ENCODE measurements around the gene MYPN. TPM values are rescaled to one million over a fixed set of nuclear protein-coding genes. Genes with fewer than 3 reads are reported as not detected.

Gene MYPN
- total and polyA plus RNA-seq, 2 donors: 0.11 to 0.19 TPM

DNA sequence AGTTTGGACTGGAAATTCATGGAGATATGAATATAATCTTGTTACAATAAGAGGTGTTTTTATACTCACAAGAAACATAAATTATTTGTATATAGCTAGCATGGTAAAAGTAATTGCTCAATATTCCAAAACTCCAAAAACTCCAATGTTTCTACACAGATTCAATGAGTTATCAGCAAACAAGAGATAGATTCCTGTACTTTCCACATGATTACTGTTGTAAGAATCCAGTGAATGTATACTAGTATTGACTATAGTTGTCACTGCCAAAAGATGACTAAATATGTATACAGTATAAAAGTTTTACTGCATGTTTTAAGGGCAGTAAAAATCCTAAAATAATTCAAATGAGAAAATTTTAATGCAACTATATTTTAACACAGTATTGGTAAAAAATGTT, 111.9 kb downstream of the MYPN start:
- no peaks in the 10 kb centered on the region for H3K36me3 ChIP-seq (ENCODE audit: control insufficient read depth in 2 of 2, insufficient read depth in 2 of 2, low read length in 1 of 2)
- no peaks in the 10 kb centered on the region for H3K9me3 ChIP-seq (ENCODE audit: control insufficient read depth in 2 of 2, insufficient read depth in 1 of 2, low read length in 1 of 2)
- no peaks in the 10 kb centered on the region for H3K27me3 ChIP-seq (ENCODE audit: control insufficient read depth in 2 of 2, insufficient read depth in 1 of 2, low read length in 1 of 2)
- H3K4me3 ChIP-seq (ENCODE audit: low read length in 2 of 2): no peak overlapping the region
- no peak for DNase-seq (ENCODE audit: low read depth in 6 of 9, low spot score in 9 of 9)
- no peak overlapping the region for H3K27ac ChIP-seq (ENCODE audit: low read depth in 1 of 2, low read length in 1 of 2)
- H3K4me1 ChIP-seq (ENCODE audit: control insufficient read depth in 2 of 2, insufficient read depth in 2 of 2, low read length in 2 of 2): no peaks in the 10 kb centered on the region

DNA sequence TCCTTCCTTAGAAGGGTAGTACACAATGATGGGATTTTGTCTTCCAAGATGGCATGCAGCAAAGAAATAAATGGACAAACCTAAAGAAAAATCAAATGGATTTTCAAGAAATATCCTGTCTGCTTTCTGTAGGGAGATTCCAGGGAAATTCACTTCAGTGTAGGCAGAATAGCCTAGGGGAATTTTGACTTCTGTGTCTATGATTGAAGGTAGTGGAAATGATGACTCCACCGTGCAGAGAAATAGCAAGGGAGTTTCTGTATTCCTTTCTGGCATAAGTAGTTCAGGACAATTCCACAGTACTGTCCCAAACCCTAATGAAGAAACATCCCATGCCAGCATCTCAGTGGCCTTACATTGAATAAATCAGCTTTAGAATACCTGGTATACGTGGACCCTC, 113.1 kb downstream of the MYPN start:
- no peak for DNase-seq (ENCODE audit: low read depth in 6 of 9, low spot score in 9 of 9)

DNA sequence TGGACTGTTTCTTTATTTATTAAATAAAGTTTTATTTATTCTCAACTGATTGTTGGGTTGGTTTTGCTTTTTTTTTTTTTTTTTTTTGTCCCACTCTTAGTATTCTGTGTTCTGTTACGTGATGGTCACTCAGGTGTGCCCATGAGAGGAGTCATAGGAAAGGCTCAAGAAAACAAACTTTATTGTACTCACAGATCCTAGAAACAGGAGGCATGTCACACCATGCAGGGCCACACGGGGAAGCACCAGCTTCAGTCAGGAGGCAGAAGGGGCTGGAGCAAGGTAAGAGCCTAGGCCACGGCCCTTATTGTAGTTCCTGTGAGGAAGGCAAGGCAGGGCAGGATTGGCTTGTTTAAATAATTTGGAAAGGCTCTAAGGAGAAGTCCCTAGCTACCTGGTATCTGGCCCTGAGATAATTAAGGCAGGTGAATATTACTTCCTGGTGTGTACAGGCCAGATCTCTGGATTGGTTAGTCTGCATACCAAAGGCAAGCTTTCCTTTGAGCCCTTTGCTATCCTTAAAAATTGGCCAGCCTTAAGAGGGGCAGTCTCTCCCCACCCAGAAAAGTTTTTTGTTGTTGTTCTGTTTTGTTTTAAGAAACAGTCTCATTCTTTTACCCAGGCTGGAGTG, 114.4 kb downstream of the MYPN start:
- Histone ChIP-seq H3K4me1 (ENCODE audit: control insufficient read depth in 2 of 2, insufficient read depth in 2 of 2, low read length in 2 of 2) (no peaks in the 10 kb centered on the region), H3K36me3 (ENCODE audit: control insufficient read depth in 2 of 2, insufficient read depth in 2 of 2, low read length in 1 of 2) (no peaks in the 10 kb centered on the region), H3K27ac (ENCODE audit: low read depth in 1 of 2, low read length in 1 of 2) (no peak overlapping the region), H3K27me3 (ENCODE audit: control insufficient read depth in 2 of 2, insufficient read depth in 1 of 2, low read length in 1 of 2) (peaks cover 0 to 2% of the 10 kb centered on the region in 2 donors), H3K4me3 (ENCODE audit: low read length in 2 of 2) (no peak overlapping the region), H3K9me3 (ENCODE audit: control insufficient read depth in 2 of 2, insufficient read depth in 1 of 2, low read length in 1 of 2) (no peaks in the 10 kb centered on the region)
- 92% methylated on average over 3 of the region's 3 CpGs for WGBS
- no peak for DNase-seq (ENCODE audit: low read depth in 6 of 9, low spot score in 9 of 9)

More for the DNA sequence above, 113.1 kb downstream of the MYPN start:
- no peaks in the 10 kb centered on the region for H3K9me3 ChIP-seq (ENCODE audit: control insufficient read depth in 2 of 2, insufficient read depth in 1 of 2, low read length in 1 of 2)
- no peak overlapping the region for H3K4me3 ChIP-seq (ENCODE audit: low read length in 2 of 2)
- H3K27me3 ChIP-seq (ENCODE audit: control insufficient read depth in 2 of 2, insufficient read depth in 1 of 2, low read length in 1 of 2): no peaks in the 10 kb centered on the region
- H3K27ac ChIP-seq (ENCODE audit: low read depth in 1 of 2, low read length in 1 of 2): no peak overlapping the region
- no peaks in the 10 kb centered on the region for H3K4me1 ChIP-seq (ENCODE audit: control insufficient read depth in 2 of 2, insufficient read depth in 2 of 2, low read length in 2 of 2)
- 92% methylated on average over 2 of the region's 2 CpGs for WGBS
- no peaks in the 10 kb centered on the region for H3K36me3 ChIP-seq (ENCODE audit: control insufficient read depth in 2 of 2, insufficient read depth in 2 of 2, low read length in 1 of 2)

DNA sequence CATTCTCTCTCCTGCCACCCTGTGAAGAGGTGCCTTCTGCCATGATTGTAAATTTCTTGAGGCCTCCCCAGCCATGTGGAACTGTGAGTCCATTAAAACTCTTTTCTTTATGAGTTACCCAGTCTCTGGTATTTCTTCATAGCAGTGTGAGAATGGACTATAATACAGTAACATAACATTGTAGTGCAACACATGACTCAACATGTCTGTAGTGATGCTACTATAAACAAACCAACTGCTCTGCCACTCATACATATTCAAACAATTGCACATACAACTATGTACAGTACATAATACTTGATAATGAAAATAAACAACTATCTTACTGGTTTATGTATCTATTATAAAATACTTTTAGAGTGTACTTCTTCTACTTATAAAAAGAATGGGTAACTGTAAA, 115.5 kb downstream of the MYPN start:
- no peak for DNase-seq (ENCODE audit: low read depth in 6 of 9, low spot score in 9 of 9)
- Histone ChIP-seq H3K27ac (ENCODE audit: low read depth in 1 of 2, low read length in 1 of 2) (no peak overlapping the region), H3K9me3 (ENCODE audit: control insufficient read depth in 2 of 2, insufficient read depth in 1 of 2, low read length in 1 of 2) (no peaks in the 10 kb centered on the region), H3K4me1 (ENCODE audit: control insufficient read depth in 2 of 2, insufficient read depth in 2 of 2, low read length in 2 of 2) (no peaks in the 10 kb centered on the region), H3K4me3 (ENCODE audit: low read length in 2 of 2) (no peak overlapping the region), H3K36me3 (ENCODE audit: control insufficient read depth in 2 of 2, insufficient read depth in 2 of 2, low read length in 1 of 2) (no peaks in the 10 kb centered on the region), H3K27me3 (ENCODE audit: control insufficient read depth in 2 of 2, insufficient read depth in 1 of 2, low read length in 1 of 2) (peaks cover 0 to 12% of the 10 kb centered on the region in 2 donors)

DNA sequence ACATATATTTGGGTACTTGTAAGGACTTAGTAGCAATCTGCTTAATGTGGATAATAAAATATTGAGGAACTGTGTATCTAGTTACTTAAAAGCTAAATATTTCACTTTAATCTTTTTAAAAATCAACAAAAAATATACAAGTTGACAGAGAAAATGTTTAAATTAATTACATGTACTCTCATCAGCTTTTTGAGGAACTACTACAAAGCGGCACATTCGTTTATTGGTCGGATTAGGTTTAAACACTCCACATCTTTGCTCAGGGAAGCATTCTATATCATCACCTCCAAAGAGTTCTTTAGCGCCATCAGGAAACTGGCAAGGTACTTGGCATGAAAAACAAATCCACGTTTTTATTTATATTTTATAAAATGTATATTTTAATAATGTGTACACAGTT, 121.0 kb downstream of the MYPN start:
- H3K4me1 ChIP-seq (ENCODE audit: control insufficient read depth in 2 of 2, insufficient read depth in 2 of 2, low read length in 2 of 2): peaks cover 0 to 7% of the 10 kb centered on the region in 2 donors
- H3K27ac ChIP-seq (ENCODE audit: low read depth in 1 of 2, low read length in 1 of 2): no peak overlapping the region
- peaks cover 12 to 40% of the 10 kb centered on the region in 2 donors for H3K27me3 ChIP-seq (ENCODE audit: control insufficient read depth in 2 of 2, insufficient read depth in 1 of 2, low read length in 1 of 2)
- no peak overlapping the region for H3K4me3 ChIP-seq (ENCODE audit: low read length in 2 of 2)
- H3K36me3 ChIP-seq (ENCODE audit: control insufficient read depth in 2 of 2, insufficient read depth in 2 of 2, low read length in 1 of 2): no peaks in the 10 kb centered on the region
- H3K9me3 ChIP-seq (ENCODE audit: control insufficient read depth in 2 of 2, insufficient read depth in 1 of 2, low read length in 1 of 2): no peaks in the 10 kb centered on the region
- no peak for DNase-seq (ENCODE audit: low read depth in 6 of 9, low spot score in 9 of 9)
- WGBS: 85% methylated on average over 5 of the region's 5 CpGs

DNA sequence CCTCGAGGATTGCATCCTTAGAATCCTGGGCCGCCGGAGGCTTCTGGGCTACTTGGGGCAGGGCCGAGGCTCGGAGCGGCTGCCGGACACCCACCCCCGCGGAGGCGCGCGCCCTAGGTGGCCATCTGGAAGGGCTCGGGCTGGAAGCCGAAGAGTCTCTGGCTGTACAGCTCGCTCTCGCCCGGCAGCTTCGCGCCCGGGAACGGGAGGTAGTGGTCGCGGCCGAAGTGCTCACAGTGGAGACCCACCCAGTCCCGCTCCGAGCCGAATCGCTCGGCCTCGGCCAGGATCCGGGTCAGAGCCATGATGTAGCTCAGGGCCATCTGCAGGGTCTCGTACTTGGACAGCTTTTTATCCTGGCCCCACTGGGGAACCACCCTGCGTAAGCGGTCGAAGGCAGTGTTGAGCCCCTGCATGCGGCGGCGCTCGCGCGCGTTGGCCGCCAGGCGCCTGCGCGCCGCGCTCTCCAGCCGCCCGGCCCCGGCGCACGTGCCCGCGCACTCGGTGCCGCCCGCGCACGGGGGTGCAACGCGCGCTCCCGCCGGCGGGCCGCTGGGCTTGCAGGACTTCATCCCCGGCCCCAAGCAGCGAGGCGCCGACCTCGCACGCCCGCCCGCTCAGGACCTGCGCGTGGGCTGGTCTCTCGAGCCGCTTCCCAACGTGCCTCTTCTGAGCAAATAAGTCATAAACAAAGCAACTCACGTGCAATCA, 122.0 kb downstream of the MYPN start:
- Histone ChIP-seq H3K27me3 (ENCODE audit: control insufficient read depth in 2 of 2, insufficient read depth in 1 of 2, low read length in 1 of 2) (peaks cover 12 to 40% of the 10 kb centered on the region in 2 donors), H3K4me3 (ENCODE audit: low read length in 2 of 2) (peak overlapping the region; percentile 39 to 41), H3K36me3 (ENCODE audit: control insufficient read depth in 2 of 2, insufficient read depth in 2 of 2, low read length in 1 of 2) (no peaks in the 10 kb centered on the region), H3K27ac (ENCODE audit: low read depth in 1 of 2, low read length in 1 of 2) (no peak overlapping the region), H3K4me1 (ENCODE audit: control insufficient read depth in 2 of 2, insufficient read depth in 2 of 2, low read length in 2 of 2) (peaks cover 0 to 7% of the 10 kb centered on the region in 2 donors), H3K9me3 (ENCODE audit: control insufficient read depth in 2 of 2, insufficient read depth in 1 of 2, low read length in 1 of 2) (no peaks in the 10 kb centered on the region)
- 1% methylated on average over 81 of the region's 81 CpGs for WGBS
- peak in 7 of 9 donors; percentile 13 to 49 (median 22) for DNase-seq (ENCODE audit: low read depth in 6 of 9, low spot score in 9 of 9)

DNA sequence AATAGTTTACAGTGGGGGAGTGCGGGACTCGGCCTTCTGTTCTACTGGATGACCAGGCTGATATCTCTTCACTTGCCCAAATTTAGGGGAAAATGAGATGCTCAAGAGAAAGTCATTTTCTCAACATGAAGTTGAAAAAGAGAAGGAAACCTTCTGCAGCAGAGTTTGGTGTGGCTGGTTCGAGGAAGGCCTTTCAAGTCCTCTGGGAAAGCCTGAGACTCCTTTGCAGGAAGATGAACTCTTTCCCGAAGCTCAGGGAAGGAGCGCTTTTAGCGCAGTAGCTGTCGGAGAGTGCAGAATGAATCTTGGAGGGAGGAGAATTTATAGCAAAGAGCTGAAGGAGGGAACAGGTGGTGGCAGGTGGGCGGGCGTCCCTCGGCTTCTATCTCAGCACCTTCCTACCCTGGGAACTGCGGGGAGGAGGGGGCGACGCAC, 122.5 kb downstream of the MYPN start, which contains the start of gene ATOH7:
TSS of gene ATOH7 (minus strand) at position 297 of the 435 bp plus-strand sequence. CDS start 436 bp downstream, outside the sequence.
- peak within 1 kb of the TSS; percentile 39 to 41 for H3K4me3 ChIP-seq (ENCODE audit: low read length in 2 of 2)
- no peak for DNase-seq (ENCODE audit: low read depth in 6 of 9, low spot score in 9 of 9)
- H3K27ac ChIP-seq (ENCODE audit: low read depth in 1 of 2, low read length in 1 of 2): no peak within 1 kb of the TSS
- 77% methylated on average over 13 of the region's 13 CpGs for WGBS
- no peaks in the 10 kb centered on the region for H3K9me3 ChIP-seq (ENCODE audit: control insufficient read depth in 2 of 2, insufficient read depth in 1 of 2, low read length in 1 of 2)
- peaks cover 0 to 7% of the 10 kb centered on the region in 2 donors for H3K4me1 ChIP-seq (ENCODE audit: control insufficient read depth in 2 of 2, insufficient read depth in 2 of 2, low read length in 2 of 2)
- peaks cover 12 to 40% of the 10 kb centered on the region in 2 donors for H3K27me3 ChIP-seq (ENCODE audit: control insufficient read depth in 2 of 2, insufficient read depth in 1 of 2, low read length in 1 of 2)
- H3K36me3 ChIP-seq (ENCODE audit: control insufficient read depth in 2 of 2, insufficient read depth in 2 of 2, low read length in 1 of 2): no peaks in the 10 kb centered on the region

DNA sequence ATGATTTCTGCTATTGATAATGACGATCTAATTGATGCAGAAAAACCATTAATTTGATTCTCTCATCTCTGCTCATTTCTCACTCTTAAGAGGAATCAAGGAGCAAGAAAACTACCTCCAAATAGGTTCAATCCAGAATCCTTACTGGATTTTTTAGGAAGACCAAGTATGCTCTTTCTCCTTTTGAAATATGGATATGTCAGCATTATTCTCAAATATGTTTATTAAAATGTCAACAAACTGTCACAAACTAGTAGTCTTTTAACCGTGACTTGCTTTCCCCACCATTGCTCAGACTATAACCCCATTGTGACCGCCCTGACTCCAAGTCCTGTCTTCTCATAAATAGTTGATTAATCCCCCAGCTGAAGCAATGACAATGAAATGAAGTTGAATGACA, 123.8 kb downstream of the MYPN start:
- Histone ChIP-seq H3K27ac (ENCODE audit: low read depth in 1 of 2, low read length in 1 of 2) (no peak overlapping the region), H3K4me3 (ENCODE audit: low read length in 2 of 2) (no peak overlapping the region), H3K27me3 (ENCODE audit: control insufficient read depth in 2 of 2, insufficient read depth in 1 of 2, low read length in 1 of 2) (peaks cover 12 to 37% of the 10 kb centered on the region in 2 donors), H3K4me1 (ENCODE audit: control insufficient read depth in 2 of 2, insufficient read depth in 2 of 2, low read length in 2 of 2) (peaks cover 0 to 7% of the 10 kb centered on the region in 2 donors), H3K9me3 (ENCODE audit: control insufficient read depth in 2 of 2, insufficient read depth in 1 of 2, low read length in 1 of 2) (no peaks in the 10 kb centered on the region), H3K36me3 (ENCODE audit: control insufficient read depth in 2 of 2, insufficient read depth in 2 of 2, low read length in 1 of 2) (no peaks in the 10 kb centered on the region)
- DNase-seq (ENCODE audit: low read depth in 6 of 9, low spot score in 9 of 9): no peak
- WGBS: 97% methylated on average over 3 of the region's 3 CpGs

DNA sequence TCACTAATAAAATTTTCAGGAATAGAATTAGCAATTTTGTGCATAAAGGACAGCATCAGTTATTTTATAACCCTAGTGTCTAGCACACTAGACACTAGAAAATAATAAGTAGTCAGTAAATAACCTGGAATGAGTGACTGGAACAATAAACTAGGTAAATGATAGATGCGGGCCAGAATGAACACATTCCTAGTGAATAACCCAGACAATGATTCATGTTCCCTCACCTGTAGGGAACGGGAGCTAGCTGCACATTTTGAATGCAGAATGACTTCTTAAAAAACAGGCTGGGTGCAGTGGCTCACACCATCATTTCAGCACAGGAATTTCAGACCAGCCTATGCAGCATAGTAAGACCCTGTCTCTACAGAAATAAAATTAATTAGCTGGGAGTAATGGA, 125.8 kb downstream of the MYPN start:
- Histone ChIP-seq H3K4me1 (ENCODE audit: control insufficient read depth in 2 of 2, insufficient read depth in 2 of 2, low read length in 2 of 2) (peaks cover 0 to 7% of the 10 kb centered on the region in 2 donors), H3K9me3 (ENCODE audit: control insufficient read depth in 2 of 2, insufficient read depth in 1 of 2, low read length in 1 of 2) (no peaks in the 10 kb centered on the region), H3K36me3 (ENCODE audit: control insufficient read depth in 2 of 2, insufficient read depth in 2 of 2, low read length in 1 of 2) (no peaks in the 10 kb centered on the region), H3K27ac (ENCODE audit: low read depth in 1 of 2, low read length in 1 of 2) (no peak overlapping the region), H3K27me3 (ENCODE audit: control insufficient read depth in 2 of 2, insufficient read depth in 1 of 2, low read length in 1 of 2) (peaks cover 12 to 25% of the 10 kb centered on the region in 2 donors), H3K4me3 (ENCODE audit: low read length in 2 of 2) (no peak overlapping the region)
- DNase-seq (ENCODE audit: low read depth in 6 of 9, low spot score in 9 of 9): no peak
- 94% methylated on average over 2 of the region's 2 CpGs for WGBS

Data from thymus (tissue), 11 donors.